Activated T-helper 9 cell treated with anti-CD3 and anti-CD28 coated beads, Interleukin-2, amount 50 U/mL, for 16 hours (primary cell): ENCODE results near the gene DCBLD2.

ENCODE experiments used
- DNase-seq: peaks from one replicate; pipeline ENCODE4 v3.0.0-alpha.2; 2020; ENCODE audit warnings: low read depth

The DCBLD2 gene

DNA sequence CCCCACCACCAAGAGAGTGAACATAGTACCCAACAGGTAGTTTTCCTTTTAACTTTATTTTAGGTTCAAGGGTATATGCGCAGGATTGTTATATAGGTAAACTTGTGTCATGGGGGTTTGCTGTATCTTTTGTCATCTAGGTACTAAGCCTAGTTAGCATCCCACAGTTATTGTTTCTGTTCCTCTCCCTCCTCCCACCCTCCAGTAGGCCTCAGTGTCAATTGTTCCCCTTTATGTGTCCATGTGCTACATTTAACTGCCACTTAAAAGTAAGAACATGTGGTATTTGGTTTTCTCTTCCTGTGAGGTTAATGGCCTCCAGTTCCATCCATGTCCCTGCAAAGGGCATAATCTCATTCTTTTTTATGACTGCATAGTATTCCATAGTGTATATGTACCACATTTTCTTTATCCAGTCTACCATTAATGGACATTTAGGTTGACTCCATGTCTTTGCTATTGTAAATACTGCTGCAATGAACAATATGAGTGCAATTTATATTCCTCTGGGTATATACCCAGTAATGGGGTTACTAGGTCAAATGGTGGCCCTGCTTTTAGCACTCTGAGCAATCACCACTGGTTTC, 72.2 kb downstream of the DCBLD2 start:
- no peak for DNase-seq

- no peak for DNase-seq
Observed at GRCh38 chr3:98827221-98827920, 74.1 kb downstream of the DCBLD2 start.

- no peak for DNase-seq
Observed at GRCh38 chr3:98826126-98826525, 75.4 kb downstream of the DCBLD2 start.

- no peak for DNase-seq
Observed at GRCh38 chr3:98824256-98824655, 77.2 kb downstream of the DCBLD2 start.

- no peak for DNase-seq
Observed at GRCh38 chr3:98823791-98824190, 77.7 kb downstream of the DCBLD2 start.

- no peak for DNase-seq
Observed at GRCh38 chr3:98821063-98821462, 80.4 kb downstream of the DCBLD2 start.

- no peak for DNase-seq
Observed at GRCh38 chr3:98817547-98818041, 83.9 kb downstream of the DCBLD2 start.

- no peak for DNase-seq
Observed at GRCh38 chr3:98814817-98815420, 86.6 kb downstream of the DCBLD2 start.

GRCh38 chr3:98812851-98813374, 88.6 kb downstream of the DCBLD2 start:
- no peak for DNase-seq

- no peak for DNase-seq
Observed at GRCh38 chr3:98811048-98811447, 90.4 kb downstream of the DCBLD2 start.

- no peak for DNase-seq
Observed at GRCh38 chr3:98809557-98809956, 91.9 kb downstream of the DCBLD2 start.

DNA sequence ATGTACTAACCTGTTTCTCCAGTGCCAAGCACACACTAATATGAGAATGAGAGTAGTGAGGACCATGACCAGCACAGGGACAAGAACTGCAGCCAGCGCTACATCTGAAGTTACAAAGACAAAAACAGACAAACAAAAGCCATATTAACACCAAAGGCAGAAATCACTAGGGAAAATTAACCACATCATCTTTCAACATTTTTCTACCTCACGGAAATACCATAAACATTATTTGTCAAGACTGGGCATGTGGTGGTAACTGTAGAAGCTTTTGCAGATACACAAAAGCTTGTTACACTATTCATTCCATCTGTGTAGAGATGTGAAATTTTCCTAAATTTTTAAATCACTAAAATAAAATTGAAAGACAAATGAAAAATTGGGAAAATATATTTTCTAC, 93.4 kb downstream of the DCBLD2 start:
- DNase-seq, result no peak

DNA sequence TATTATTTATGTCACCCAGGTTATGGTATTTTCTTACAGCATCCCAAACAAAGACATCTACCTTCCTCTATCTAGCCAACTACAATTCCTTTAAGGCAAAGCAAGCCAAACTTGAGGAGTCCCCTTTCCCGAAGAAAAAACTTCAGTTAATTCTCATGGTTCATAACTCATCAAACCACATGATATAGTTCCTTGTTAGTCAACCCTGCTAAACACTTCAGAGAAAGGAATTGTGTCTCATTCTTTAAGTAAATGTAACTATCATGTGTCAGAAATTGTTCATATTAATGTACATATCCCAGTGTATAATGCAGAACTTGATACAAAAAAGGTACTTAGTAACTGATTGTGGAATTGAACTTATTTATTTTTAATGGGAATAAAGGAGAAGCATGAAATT, 93.9 kb downstream of the DCBLD2 start:
- no peak for DNase-seq

DNA sequence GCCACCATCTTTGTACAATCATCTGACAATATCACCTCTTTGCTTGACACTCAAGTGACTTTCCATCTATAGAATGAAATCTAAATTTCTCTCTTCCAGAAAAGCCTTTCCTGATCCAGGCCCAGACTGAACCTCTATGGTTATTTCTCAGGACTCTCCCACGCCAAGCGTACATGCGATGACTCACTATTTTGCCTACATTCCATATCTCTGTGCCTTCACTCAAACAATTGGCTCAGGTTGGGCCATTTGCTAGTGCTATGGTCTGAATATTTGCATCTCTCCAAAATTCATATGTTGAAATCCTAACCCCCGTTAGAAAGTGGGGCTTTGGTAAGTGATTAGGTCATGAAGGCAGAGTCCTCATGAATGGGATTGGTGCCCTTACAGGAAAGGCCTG, 94.5 kb downstream of the DCBLD2 start:
- no peak for DNase-seq

- no peak for DNase-seq
Observed at GRCh38 chr3:98806521-98806920, 95.0 kb downstream of the DCBLD2 start.

- DNase-seq, result no peak
Observed at GRCh38 chr3:98805571-98805970, 95.9 kb downstream of the DCBLD2 start.

GRCh38 chr3:98801043-98801747, 100.3 kb downstream of the DCBLD2 start:
- no peak for DNase-seq

DNA sequence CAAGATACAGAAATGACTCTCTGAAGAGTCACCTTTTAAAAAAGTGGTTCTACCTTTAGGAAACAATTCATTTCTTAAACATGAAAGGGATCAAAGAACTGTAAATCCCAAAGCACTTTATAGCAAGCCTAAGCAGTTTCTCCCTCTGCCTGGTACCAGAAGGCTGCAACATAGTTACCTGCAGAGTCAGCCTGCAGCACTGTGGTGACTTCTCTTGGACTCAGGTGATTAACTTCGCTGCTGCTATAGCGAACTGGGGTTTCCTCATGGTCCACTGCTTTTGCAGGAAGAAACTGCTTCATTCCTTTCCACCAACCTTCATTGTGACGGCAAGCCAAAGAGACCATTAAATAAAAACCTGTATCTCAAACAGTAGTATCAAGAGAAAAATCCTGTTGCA, 101.1 kb downstream of the DCBLD2 start:
- DNase-seq, result no peak

GRCh38 chr3:98799479-98799878, 102.0 kb downstream of the DCBLD2 start:
- DNase-seq, result no peak

DNA sequence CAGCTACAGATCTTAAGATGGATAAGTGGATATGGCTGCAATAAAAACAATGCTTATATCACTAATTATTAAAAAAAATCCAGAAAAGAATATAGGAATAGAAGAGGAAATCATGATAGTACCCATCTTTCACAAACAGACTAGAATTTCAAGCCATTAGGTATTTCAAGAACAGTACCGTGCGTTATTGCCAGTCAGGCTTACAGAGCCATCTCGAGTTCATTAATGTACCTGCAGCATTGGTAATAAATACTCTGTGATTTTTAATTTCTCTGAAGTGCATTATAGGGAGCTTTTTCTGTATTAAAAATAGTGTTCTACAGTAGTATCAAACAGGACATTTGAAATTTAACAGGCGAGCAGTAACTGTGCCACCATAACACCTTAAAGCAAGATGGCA, 102.7 kb downstream of the DCBLD2 start:
- DNase-seq, result no peak

DNA sequence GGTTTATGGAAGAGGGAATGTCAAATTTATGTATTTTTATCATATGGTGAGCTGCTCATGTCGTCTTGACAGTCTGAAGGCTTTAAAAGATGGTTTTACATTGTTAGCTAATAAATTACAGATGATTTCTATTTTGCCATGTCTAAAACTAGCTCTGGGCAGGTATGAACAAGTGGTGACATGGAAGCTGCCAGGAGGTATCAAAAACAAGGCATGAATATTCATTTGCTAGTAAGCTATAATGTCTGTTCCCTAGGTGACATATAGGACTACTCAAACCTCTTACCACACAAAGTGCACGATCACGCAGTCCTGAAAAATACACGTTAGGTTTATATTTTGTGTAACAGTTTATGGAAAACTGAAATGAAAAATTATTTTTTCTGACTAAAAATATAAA, 103.6 kb downstream of the DCBLD2 start:
- DNase-seq, result no peak

- no peak for DNase-seq
Observed at GRCh38 chr3:98796334-98796733, 105.2 kb downstream of the DCBLD2 start.

DNA sequence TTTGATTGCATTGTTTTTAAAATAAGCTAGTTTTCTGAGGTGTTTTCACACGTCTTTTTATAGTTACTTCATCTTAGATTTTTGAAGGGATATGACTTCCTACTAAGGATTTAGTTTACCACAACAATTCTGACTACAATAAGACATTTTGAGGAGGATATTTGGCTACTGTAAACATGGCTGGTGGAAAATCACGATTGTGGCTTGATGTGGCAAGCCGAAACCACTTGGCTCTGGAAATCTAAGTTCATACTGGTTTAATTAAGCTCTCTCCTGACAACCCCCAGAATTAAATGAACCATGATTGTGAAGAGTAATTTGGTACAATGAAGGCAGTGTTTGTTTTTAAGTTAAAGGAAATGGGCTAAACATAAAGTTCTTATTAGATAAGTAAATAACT, 107.5 kb downstream of the DCBLD2 start:
- DNase-seq, result no peak
